WTC11 (cell line): Measurements from ENCODE around the gene SHROOM3. TPM values are rescaled to one million over a fixed set of nuclear protein-coding genes. Genes with fewer than 3 reads are reported as not detected.

Source experiments
- CBFB ChIP-seq: sonication (generic); formaldehyde crosslinking; IDR thresholded peaks from 2 replicates; pipeline ENCODE4 v1.8.1; 2022; ENCODE audit warnings: mild to moderate bottlenecking, low read depth, missing genetic modification reagents
- CREM ChIP-seq: sonication (generic); formaldehyde crosslinking; IDR thresholded peaks from 2 replicates; pipeline ENCODE4 v1.8.1; 2022; ENCODE audit warnings: mild to moderate bottlenecking, missing genetic modification reagents, moderate library complexity
- EMX1 ChIP-seq: fragments of 250-450 bp; sonication (Bioruptor Pico); IDR thresholded peaks from 2 replicates; pipeline ENCODE4 v1.8.0; 2021; ENCODE audit warnings: mild to moderate bottlenecking
- FOXP1 ChIP-seq: sonication (generic); formaldehyde crosslinking; IDR thresholded peaks from 2 replicates; pipeline ENCODE4 v1.8.0; 2022; ENCODE audit warnings: missing genetic modification reagents, mild to moderate bottlenecking, moderate library complexity, borderline replicate concordance
- GTF2I ChIP-seq: fragments of 250-450 bp; sonication (Bioruptor Pico); conservative IDR thresholded peaks from 2 replicates; pipeline ENCODE4 v1.4.0; 2021; ENCODE audit warnings: mild to moderate bottlenecking
- NFYB ChIP-seq: sonication (generic); formaldehyde crosslinking; conservative IDR thresholded peaks from 2 replicates; pipeline ENCODE4 v1.8.0; 2022; ENCODE audit warnings: low read depth, missing genetic modification reagents
- RORB ChIP-seq: fragments of 250-450 bp; sonication (Bioruptor Pico); IDR thresholded peaks from 2 replicates; pipeline ENCODE4 v1.9.0; 2021; ENCODE audit warnings: mild to moderate bottlenecking
- SP1 ChIP-seq: sonication (generic); formaldehyde crosslinking; conservative IDR thresholded peaks from 2 replicates; pipeline ENCODE4 v1.8.1; 2022; ENCODE audit warnings: missing genetic modification reagents
- TCF7 ChIP-seq: sonication (generic); formaldehyde crosslinking; IDR thresholded peaks from 2 replicates; pipeline ENCODE4 v1.8.0; 2022; ENCODE audit warnings: mild to moderate bottlenecking, low read depth, missing genetic modification reagents, moderate library complexity
- TEAD1 ChIP-seq: sonication (generic); formaldehyde crosslinking; IDR thresholded peaks from 2 replicates; pipeline ENCODE4 v1.8.0; 2022; ENCODE audit warnings: mild to moderate bottlenecking, missing genetic modification reagents
- TEAD4 ChIP-seq: sonication (generic); formaldehyde crosslinking; IDR thresholded peaks from 2 replicates; pipeline ENCODE4 v1.8.0; 2022; ENCODE audit warnings: mild to moderate bottlenecking, missing genetic modification reagents
- ZNF121 ChIP-seq: sonication (generic); formaldehyde crosslinking; IDR thresholded peaks from 2 replicates; pipeline ENCODE4 v1.8.0; 2023; ENCODE audit warnings: missing genetic modification reagents
- ZNF138 ChIP-seq: sonication (generic); formaldehyde crosslinking; conservative IDR thresholded peaks from 2 replicates; pipeline ENCODE4 v1.8.1; 2022; ENCODE audit warnings: mild to moderate bottlenecking, moderate library complexity, missing genetic modification reagents
- ZNF416 ChIP-seq: fragments of 250-450 bp; sonication (Bioruptor Pico); IDR thresholded peaks from 2 replicates; pipeline ENCODE4 v1.9.0; 2021; ENCODE audit warnings: mild to moderate bottlenecking, inconsistent platforms
- ZNF425 ChIP-seq: fragments of 250-450 bp; sonication (Bioruptor Pico); conservative IDR thresholded peaks from 2 replicates; pipeline ENCODE4 v1.9.0; 2021; ENCODE audit warnings: mild to moderate bottlenecking
- total RNA-seq: library from RNA; stranded (reverse); gene quantifications from 3 replicates; pipeline ENCODE4 v1.2.3, GENCODE V29; 2021
- TF ChIP-seq, protein P1 (sequence below): sonication (generic); formaldehyde crosslinking; IDR thresholded peaks from 2 replicates; pipeline ENCODE4 v1.8.1; 2023; ENCODE audit warnings: mild to moderate bottlenecking, missing genetic modification reagents, borderline replicate concordance
- TF ChIP-seq, protein P2 (sequence below): sonication (generic); formaldehyde crosslinking; IDR thresholded peaks from 2 replicates; pipeline ENCODE4 v1.8.1; 2022; ENCODE audit warnings: low read depth, mild to moderate bottlenecking, moderate library complexity, missing genetic modification reagents, borderline replicate concordance
- TF ChIP-seq, protein P3 (sequence below): sonication (generic); formaldehyde crosslinking; IDR thresholded peaks from 2 replicates; pipeline ENCODE4 v1.8.0; 2022; ENCODE audit warnings: mild to moderate bottlenecking, missing genetic modification reagents

SHROOM3 gene
- total RNA-seq, 1 experiment from 2014 or later: 71.9 TPM

- TF ChIP-seq, protein P1, sequence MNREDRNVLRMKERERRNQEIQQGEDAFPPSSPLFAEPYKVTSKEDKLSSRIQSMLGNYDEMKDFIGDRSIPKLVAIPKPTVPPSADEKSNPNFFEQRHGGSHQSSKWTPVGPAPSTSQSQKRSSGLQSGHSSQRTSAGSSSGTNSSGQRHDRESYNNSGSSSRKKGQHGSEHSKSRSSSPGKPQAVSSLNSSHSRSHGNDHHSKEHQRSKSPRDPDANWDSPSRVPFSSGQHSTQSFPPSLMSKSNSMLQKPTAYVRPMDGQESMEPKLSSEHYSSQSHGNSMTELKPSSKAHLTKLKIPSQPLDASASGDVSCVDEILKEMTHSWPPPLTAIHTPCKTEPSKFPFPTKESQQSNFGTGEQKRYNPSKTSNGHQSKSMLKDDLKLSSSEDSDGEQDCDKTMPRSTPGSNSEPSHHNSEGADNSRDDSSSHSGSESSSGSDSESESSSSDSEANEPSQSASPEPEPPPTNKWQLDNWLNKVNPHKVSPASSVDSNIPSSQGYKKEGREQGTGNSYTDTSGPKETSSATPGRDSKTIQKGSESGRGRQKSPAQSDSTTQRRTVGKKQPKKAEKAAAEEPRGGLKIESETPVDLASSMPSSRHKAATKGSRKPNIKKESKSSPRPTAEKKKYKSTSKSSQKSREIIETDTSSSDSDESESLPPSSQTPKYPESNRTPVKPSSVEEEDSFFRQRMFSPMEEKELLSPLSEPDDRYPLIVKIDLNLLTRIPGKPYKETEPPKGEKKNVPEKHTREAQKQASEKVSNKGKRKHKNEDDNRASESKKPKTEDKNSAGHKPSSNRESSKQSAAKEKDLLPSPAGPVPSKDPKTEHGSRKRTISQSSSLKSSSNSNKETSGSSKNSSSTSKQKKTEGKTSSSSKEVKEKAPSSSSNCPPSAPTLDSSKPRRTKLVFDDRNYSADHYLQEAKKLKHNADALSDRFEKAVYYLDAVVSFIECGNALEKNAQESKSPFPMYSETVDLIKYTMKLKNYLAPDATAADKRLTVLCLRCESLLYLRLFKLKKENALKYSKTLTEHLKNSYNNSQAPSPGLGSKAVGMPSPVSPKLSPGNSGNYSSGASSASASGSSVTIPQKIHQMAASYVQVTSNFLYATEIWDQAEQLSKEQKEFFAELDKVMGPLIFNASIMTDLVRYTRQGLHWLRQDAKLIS (CRISPR knock-in tag): no peak
- TF ChIP-seq EMX1 (peak; percentile 78; the same call in 1 of the 2 replicates), FOXP1 (peak; percentile 89), TEAD1 (CRISPR knock-in tag) (peak; percentile 72; the same call in 1 of the 2 replicates), ZNF425 (CRISPR knock-in tag) (no peak), TEAD4 (CRISPR knock-in tag) (no peak), ZNF138 (CRISPR knock-in tag) (no peak), CREM (peak; percentile 37; the same call in 1 of the 2 replicates), GTF2I (no peak), NFYB (CRISPR knock-in tag) (0 out of 2 replicates have a peak, but pooled peaks have one; percentile 21), SP1 (CRISPR knock-in tag) (peak; percentile 80), ZNF416 (CRISPR knock-in tag) (peak; percentile 89; the same call in 1 of the 2 replicates), CBFB (CRISPR knock-in tag) (peak; percentile 70; the same call in 1 of the 2 replicates), TCF7 (CRISPR knock-in tag) (no peak), ZNF121 (CRISPR knock-in tag) (no peak), RORB (CRISPR knock-in tag) (no peak)
- TF ChIP-seq, protein P2, sequence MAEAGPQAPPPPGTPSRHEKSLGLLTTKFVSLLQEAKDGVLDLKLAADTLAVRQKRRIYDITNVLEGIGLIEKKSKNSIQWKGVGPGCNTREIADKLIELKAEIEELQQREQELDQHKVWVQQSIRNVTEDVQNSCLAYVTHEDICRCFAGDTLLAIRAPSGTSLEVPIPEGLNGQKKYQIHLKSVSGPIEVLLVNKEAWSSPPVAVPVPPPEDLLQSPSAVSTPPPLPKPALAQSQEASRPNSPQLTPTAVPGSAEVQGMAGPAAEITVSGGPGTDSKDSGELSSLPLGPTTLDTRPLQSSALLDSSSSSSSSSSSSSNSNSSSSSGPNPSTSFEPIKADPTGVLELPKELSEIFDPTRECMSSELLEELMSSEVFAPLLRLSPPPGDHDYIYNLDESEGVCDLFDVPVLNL (CRISPR knock-in tag): 0 out of 2 replicates have a peak, but pooled peaks have one; percentile 23
- TF ChIP-seq, protein P3, sequence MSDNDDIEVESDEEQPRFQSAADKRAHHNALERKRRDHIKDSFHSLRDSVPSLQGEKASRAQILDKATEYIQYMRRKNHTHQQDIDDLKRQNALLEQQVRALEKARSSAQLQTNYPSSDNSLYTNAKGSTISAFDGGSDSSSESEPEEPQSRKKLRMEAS (CRISPR knock-in tag): 0 out of 2 replicates have a peak, but pooled peaks have one; percentile 48
Measured at GRCh38 chr4:76689145-76689817, 254.3 kb downstream of the SHROOM3 start (continued).
